ENCODE results near the gene NEK7. TPM values are rescaled to one million over a fixed set of nuclear protein-coding genes. Genes with fewer than 3 reads are reported as not detected.
"Not testable (repeated sequence)": the region's sequence is repeated elsewhere in the genome, so short reads cannot be mapped to it uniquely, and the experiment has no call there.

Gene NEK7
- total RNA-seq, 1 experiment from 2014 or later: 192 TPM

DNA sequence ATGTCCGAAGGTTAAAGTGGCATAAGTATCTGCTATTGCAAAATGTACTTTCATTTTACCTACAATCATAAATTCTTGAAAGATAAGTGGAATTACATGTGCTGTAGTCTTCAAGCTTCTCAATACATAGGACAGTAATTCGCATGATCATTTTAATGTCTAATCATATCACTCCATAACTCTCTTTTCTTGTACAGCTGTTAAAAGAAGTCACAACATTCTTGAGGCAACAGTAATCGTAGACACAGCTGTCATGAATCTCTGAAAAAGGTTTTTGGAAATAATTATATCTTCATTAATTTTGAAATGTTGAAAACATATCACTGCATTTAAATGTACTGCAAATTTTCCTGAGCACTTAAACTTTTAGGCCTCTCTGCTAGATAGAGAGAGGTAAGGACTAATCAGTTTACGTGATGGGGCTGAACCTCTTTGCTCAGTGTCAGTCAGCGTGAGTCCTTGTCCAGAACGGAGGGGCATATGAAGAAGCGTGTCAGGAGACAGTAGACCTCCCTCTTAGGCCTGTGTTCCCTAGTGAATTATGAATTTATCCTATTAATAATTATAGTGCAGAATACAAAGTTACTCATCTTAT is 133.4 kb downstream of the NEK7 start:
- no peak for DNase-seq (ENCODE audit: low read depth)

- DNase-seq (ENCODE audit: low read depth): no peak
These were observed 134.2 kb downstream of the NEK7 start for GRCh38 chr1:198291036-198291435.

DNA sequence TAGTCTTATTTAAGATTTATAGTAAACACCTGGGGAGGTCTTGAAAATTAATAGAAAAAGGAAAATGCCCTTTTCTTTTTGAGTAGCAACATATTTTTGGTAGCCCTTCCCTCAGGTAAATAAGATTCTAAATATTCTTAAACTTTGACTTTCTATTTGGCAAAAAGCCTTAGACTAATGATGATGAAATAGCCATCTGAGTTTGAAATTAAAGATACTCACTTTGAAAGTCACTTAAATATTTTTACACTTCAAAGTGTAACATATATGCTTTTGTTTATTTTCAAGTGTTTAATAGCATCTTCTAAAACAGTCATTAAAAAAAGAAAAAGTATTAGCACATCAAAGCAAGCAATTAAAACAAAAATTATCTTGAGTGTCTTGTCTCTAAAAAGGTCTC is 135.1 kb downstream of the NEK7 start:
- no peak for DNase-seq (ENCODE audit: low read depth)

- no peak for DNase-seq (ENCODE audit: low read depth)
These were observed 138.4 kb downstream of the NEK7 start for GRCh38 chr1:198295225-198295624.

DNA sequence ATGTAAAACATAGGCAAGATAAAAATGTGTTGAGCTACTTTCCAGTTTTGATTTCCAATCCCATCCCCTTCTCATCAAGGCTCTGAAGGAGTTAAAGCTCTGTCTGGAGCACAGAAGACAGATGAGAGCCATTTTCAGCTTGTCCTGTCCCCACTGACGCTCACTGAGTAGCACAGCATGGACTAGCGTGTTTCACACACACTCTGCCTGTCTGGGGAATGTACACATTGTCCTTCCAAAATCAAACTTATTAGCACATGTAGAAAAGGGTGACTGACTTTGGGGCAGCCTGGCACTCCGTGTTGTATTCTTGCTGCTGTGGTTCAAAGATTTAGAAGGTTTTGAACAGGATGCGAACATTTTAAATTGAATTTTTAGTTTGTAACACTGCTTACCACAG is 139.2 kb downstream of the NEK7 start:
- no peak for DNase-seq (ENCODE audit: low read depth)

DNA sequence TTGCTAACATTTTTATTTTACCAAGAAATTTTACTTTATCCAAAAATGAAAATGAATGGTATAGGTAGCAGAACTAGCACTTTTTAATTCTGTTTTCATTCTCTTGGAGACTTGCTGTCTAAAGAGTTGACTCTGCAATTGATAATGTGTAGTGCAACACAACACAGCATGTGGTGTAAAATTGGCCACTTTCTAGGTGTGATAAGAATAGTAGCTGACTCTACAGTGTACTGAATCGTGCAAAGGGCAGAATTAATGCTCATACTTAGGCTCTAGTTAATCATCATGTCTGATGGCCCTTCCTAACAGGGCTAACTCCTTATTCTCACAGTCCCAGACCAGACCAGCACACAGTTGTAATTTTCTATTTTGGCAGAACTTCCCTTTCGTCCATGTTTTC is 140.5 kb downstream of the NEK7 start:
- DNase-seq (ENCODE audit: low read depth): no peak

DNA sequence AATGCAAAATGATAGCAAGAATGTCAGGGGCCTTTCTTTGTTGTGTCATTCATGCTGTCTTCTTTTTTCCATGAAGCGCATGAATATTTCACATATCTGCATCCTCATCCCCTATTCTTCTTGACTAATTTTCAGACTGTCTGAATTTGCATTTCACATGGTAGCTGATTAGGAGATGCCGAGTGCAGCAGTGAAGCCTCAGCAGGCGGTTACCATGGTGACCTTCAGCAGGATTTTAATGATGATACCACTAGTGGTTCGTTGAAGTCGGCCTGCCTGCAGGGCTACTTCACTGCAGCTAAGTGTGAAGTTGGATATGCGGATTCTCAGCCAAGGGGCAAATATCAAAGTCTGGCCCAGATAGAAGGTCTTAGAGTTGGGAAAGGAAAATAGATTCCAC is 141.8 kb downstream of the NEK7 start:
- DNase-seq (ENCODE audit: low read depth): no peak

DNA sequence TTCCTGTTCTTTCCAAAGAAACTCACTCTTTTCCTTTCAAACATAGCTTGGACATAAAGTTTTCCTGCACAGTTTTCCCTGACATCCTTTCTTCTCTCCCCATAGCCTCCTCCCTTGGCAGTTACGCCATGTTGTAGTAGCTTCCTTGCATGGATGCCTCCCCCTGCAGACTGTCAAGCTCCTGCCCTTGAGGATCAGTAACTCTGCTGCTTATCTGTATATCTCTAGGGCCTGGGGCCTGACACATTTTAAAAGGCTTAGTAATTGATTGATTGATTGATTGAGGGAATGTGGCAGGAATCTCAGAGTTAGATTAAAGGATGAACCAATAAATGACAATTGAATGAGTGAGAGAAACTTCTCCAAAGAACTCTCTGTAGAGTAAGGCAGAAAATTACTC is 143.7 kb downstream of the NEK7 start:
- DNase-seq (ENCODE audit: low read depth): no peak

- no peak for DNase-seq (ENCODE audit: low read depth)
These were observed 147.6 kb downstream of the NEK7 start for GRCh38 chr1:198304431-198304830.

DNA sequence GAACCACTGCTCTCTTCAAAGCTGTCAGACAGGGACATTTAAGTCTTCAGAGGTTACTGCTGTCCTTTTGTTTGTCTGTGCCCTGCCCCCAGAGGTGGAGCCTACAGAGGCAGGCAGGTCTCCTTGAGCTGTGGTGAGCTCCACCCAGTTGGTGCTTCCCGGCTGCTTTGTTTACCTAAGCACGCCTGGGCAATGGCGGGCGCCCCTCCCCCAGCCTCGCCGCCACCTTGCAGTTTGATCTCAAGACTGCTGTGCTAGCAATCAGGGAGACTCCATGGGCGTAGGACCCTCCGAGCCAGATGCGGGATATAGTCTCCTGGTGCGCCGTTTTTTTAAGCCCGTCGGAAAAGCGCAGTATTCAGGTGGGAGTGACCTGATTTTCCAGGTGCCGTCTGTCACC is 158.0 kb downstream of the NEK7 start:
- DNase-seq (ENCODE audit: low read depth): not testable (repeated sequence)

DNA sequence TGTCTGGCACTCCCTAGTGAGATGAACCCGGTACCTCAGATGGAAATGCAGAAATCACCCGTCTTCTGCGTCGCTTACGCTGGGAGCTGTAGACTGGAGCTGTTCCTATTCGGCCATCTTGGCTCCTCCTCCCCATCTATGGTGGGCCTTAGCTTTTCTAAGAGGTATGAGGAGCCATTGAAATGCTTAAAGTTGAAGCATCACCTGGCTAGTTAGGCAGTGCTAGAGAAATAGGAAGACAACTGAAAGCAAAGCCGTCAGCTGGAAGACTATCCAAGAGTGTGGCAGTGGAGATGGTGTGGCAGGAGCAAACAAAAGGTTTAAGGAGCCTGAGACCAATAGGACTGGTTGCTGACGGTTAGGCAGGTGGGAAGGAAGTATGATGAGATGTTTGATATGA is 158.5 kb downstream of the NEK7 start:
- DNase-seq (ENCODE audit: low read depth): not testable (repeated sequence)

- DNase-seq (ENCODE audit: low read depth): no peak
These were observed 159.8 kb downstream of the NEK7 start for GRCh38 chr1:198316546-198317100.

- DNase-seq (ENCODE audit: low read depth): no peak
These were observed 161.3 kb downstream of the NEK7 start for GRCh38 chr1:198318085-198318484.

GRCh38 chr1:198320759-198321158 is 164.0 kb downstream of the NEK7 start:
- DNase-seq (ENCODE audit: low read depth): no peak

GRCh38 chr1:198326232-198326631 is 169.4 kb downstream of the NEK7 start:
- no peak for DNase-seq (ENCODE audit: low read depth)

DNA sequence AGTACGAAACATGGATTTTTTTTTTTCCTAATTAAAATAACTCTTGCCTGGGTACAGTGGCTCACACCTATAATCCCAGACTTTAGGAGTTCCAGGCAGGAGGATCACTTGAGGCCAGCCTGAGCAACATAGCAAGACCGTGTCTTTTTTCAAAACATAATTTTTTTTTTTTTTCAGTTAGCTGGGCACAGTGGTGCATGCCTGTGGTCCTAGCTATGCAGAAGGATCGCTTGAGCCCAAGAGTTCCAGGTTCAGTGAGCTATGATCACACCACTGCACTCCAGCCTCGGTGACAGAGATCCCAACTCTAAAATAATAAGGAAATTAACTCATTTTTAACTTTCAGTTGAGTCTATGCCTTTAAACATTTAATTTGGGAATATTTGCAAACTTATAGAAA is 170.1 kb downstream of the NEK7 start:
- DNase-seq (ENCODE audit: low read depth): peak; percentile 29

DNA sequence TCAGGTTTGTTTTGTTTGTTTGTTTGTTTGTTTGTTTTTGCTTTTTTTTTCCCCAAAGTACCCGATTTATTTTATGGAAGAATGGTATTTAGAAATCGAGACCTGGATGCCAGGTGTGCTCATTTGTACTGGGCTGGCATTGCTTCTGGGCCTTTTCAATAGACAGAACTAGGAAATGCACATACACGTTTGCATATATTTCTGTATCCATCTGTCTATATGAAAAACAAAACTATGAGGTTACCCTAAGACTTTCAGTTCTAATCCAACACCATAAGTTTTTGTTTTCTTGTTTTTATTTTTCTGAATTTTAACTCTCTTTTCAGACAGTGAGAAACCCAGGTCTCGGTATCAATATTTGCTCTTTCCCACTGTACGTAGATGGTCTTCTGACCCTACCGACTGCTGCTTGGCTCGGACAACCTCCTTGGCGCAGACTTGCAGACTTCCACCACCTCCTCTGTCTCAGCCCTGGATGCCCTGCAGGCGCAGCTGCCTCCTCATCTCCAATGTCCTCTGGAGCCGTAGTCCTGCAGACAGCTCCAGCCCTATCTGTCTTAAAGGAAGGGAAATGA is 171.7 kb downstream of the NEK7 start:
- no peak for DNase-seq (ENCODE audit: low read depth)

GRCh38 chr1:198330982-198331615 is 174.3 kb downstream of the NEK7 start:
- peak; percentile 28 for DNase-seq (ENCODE audit: low read depth)

- peak; percentile 75 for DNase-seq (ENCODE audit: low read depth)
These were observed 176.9 kb downstream of the NEK7 start for GRCh38 chr1:198333744-198334143.

DNA sequence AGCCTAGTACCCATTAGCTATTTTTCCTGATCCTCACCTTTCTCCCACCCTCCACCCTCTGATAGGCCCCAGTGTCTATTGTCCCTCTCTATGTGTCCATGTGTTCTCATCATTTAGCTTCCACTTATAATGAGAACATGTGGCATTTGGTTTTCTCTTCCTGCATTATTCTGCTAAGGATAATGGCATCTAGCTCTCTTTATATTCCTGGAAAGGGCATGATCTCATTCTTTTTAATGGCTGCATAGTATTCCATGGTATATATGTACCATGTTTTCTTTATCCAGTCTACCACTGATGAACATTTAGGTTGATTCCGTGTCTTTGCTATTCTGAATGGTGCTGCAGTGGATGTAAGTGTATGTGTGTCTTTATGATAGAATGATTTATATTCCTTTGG is 178.9 kb downstream of the NEK7 start:
- DNase-seq (ENCODE audit: low read depth): no peak

- no peak for DNase-seq (ENCODE audit: low read depth)
These were observed 181.1 kb downstream of the NEK7 start for GRCh38 chr1:198337886-198338285.

- DNase-seq (ENCODE audit: low read depth): no peak
These were observed 183.3 kb downstream of the NEK7 start for GRCh38 chr1:198340139-198340538.

GRCh38 chr1:198346178-198346577 is 189.4 kb downstream of the NEK7 start:
- DNase-seq (ENCODE audit: low read depth): no peak
